Measurements from ENCODE around the gene AATK.

The AATK gene

DNA sequence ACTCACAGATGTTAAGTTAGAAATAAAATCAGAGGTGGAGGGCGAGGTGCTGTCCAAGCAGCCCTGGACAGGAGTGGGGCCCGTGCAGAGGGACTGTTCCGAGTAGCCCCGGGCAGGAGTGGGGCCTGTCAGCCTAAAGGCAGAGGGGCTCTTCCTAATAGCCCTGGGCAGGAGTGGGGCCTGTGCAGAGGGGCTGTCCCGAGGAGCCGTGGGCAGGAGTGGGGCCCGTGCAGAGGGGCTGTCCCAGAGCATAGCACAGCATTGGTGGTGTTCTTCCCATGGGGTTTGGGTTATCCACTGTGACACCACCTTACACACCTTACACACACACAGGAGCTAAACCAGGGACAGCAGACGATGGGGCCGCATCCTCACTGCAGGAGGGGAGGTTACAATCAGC, 46.3 kb upstream of the AATK start:
- TF ChIP-seq OSR1 (CRISPR knock-in tag; IDR thresholded peaks at IDR 0.05) = no peak
- no peak for TF ChIP-seq TCF4 (CRISPR knock-in tag; IDR thresholded peaks at IDR 0.05; ENCODE audit: borderline replicate concordance)
- no peak for TF ChIP-seq ISL1 (CRISPR knock-in tag; IDR thresholded peaks at IDR 0.05)
- no peak for TF ChIP-seq RARB (CRISPR knock-in tag; IDR thresholded peaks at IDR 0.05)
- no peak for TF ChIP-seq BACH2 (CRISPR knock-in tag; IDR thresholded peaks at IDR 0.05; ENCODE audit: borderline replicate concordance)
- TF ChIP-seq, protein P1, sequence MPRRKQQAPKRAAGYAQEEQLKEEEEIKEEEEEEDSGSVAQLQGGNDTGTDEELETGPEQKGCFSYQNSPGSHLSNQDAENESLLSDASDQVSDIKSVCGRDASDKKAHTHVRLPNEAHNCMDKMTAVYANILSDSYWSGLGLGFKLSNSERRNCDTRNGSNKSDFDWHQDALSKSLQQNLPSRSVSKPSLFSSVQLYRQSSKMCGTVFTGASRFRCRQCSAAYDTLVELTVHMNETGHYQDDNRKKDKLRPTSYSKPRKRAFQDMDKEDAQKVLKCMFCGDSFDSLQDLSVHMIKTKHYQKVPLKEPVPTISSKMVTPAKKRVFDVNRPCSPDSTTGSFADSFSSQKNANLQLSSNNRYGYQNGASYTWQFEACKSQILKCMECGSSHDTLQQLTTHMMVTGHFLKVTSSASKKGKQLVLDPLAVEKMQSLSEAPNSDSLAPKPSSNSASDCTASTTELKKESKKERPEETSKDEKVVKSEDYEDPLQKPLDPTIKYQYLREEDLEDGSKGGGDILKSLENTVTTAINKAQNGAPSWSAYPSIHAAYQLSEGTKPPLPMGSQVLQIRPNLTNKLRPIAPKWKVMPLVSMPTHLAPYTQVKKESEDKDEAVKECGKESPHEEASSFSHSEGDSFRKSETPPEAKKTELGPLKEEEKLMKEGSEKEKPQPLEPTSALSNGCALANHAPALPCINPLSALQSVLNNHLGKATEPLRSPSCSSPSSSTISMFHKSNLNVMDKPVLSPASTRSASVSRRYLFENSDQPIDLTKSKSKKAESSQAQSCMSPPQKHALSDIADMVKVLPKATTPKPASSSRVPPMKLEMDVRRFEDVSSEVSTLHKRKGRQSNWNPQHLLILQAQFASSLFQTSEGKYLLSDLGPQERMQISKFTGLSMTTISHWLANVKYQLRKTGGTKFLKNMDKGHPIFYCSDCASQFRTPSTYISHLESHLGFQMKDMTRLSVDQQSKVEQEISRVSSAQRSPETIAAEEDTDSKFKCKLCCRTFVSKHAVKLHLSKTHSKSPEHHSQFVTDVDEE (CRISPR knock-in tag; IDR thresholded peaks at IDR 0.05) = no peak
- no peak for TF ChIP-seq PPARA (CRISPR knock-in tag; IDR thresholded peaks at IDR 0.05; ENCODE audit: borderline replicate concordance)
- no peak for TF ChIP-seq GLIS3 (CRISPR knock-in tag; IDR thresholded peaks at IDR 0.05)
- TF ChIP-seq, protein P2, sequence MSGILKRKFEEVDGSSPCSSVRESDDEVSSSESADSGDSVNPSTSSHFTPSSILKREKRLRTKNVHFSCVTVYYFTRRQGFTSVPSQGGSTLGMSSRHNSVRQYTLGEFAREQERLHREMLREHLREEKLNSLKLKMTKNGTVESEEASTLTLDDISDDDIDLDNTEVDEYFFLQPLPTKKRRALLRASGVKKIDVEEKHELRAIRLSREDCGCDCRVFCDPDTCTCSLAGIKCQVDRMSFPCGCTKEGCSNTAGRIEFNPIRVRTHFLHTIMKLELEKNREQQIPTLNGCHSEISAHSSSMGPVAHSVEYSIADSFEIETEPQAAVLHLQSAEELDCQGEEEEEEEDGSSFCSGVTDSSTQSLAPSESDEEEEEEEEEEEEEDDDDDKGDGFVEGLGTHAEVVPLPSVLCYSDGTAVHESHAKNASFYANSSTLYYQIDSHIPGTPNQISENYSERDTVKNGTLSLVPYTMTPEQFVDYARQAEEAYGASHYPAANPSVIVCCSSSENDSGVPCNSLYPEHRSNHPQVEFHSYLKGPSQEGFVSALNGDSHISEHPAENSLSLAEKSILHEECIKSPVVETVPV (CRISPR knock-in tag; IDR thresholded peaks at IDR 0.05) = no peak
- no peak for ATAC-seq

DNA sequence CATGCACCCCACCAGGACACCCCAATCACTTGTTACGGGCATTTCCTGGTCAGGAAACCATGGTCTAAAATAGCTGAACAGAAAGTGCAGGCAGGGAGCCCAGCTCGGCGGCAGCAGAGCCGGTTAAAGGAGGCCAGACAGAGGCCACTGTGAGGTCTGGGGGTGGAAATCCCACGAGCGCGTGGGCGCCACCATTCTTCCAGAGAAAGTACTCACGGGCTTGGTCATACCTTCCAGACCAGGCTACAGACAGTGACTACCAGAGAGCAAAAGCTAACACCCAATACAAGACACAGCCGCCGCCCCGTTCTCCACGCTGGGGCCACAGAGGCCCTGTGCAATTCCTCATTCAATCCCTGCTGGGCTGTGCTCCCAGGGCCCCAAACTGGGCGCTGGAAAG, 44.8 kb upstream of the AATK start:
- TF ChIP-seq CSDC2 (CRISPR knock-in tag; IDR thresholded peaks at IDR 0.05) = no peak
- TF ChIP-seq, protein P3, sequence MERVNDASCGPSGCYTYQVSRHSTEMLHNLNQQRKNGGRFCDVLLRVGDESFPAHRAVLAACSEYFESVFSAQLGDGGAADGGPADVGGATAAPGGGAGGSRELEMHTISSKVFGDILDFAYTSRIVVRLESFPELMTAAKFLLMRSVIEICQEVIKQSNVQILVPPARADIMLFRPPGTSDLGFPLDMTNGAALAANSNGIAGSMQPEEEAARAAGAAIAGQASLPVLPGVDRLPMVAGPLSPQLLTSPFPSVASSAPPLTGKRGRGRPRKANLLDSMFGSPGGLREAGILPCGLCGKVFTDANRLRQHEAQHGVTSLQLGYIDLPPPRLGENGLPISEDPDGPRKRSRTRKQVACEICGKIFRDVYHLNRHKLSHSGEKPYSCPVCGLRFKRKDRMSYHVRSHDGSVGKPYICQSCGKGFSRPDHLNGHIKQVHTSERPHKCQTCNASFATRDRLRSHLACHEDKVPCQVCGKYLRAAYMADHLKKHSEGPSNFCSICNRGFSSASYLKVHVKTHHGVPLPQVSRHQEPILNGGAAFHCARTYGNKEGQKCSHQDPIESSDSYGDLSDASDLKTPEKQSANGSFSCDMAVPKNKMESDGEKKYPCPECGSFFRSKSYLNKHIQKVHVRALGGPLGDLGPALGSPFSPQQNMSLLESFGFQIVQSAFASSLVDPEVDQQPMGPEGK (CRISPR knock-in tag; IDR thresholded peaks at IDR 0.05; ENCODE audit: borderline replicate concordance) = no peak
- no peak for TF ChIP-seq SNAI2 (CRISPR knock-in tag; IDR thresholded peaks at IDR 0.05)
- no peak for TF ChIP-seq OSR1 (CRISPR knock-in tag; IDR thresholded peaks at IDR 0.05)
- ATAC-seq = no peak

DNA sequence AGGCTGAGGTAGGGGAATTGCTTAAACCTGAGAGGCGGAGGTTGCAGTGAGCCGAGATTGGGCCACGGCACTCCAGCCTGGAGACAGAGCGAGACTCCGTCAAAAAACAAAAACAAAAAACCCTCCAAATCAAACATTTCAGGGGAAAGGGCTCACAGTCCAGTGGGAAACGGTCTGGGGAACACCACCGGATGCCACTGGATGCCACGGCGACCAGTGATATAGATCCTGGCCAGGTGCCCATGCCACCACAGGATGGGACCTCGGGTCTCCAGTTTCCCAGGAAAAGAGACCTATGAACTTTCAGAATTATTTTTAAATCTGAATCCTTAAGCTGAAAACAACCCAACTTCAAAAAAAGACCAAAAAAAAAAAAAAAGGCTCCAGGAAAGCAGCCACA, 44.4 kb upstream of the AATK start:
- ATAC-seq = no peak

DNA sequence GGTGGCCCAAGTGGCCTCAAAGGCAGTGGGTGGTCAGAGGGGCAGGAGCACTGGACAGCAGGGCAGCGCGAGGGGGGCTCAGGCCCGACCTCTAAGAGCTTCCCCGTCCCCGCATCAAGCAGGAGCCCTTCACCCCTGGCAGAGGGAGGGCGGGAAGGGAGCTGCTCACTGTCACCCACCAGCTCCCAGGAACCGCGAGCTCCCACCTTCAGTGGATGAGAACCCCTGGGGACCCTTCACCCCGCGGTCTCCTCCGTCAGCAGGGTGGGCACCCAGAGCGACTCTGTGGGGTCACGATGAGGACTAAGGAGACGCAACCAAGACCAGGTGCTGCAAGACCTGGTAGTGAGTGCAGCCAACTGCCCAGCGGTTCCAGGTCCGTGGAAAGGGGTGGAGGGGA, 43.1 kb upstream of the AATK start:
- ATAC-seq = no peak
- TF ChIP-seq ARNTL (CRISPR knock-in tag; IDR thresholded peaks at IDR 0.05; ENCODE audit: borderline replicate concordance, low read depth) = no peak
- no peak for TF ChIP-seq BACH2 (CRISPR knock-in tag; IDR thresholded peaks at IDR 0.05; ENCODE audit: borderline replicate concordance)
- TF ChIP-seq ZC3H10 (CRISPR knock-in tag; IDR thresholded peaks at IDR 0.05) = no peak
- no peak for TF ChIP-seq ZFP3 (CRISPR knock-in tag; IDR thresholded peaks at IDR 0.05)
- no peak for TF ChIP-seq OSR1 (CRISPR knock-in tag; IDR thresholded peaks at IDR 0.05)

More for the DNA sequence above, 44.4 kb upstream of the AATK start:
- no peak for TF ChIP-seq ZNF70 (CRISPR knock-in tag; IDR thresholded peaks at IDR 0.05)
- TF ChIP-seq TOX (CRISPR knock-in tag; IDR thresholded peaks at IDR 0.05; ENCODE audit: borderline replicate concordance) = no peak
- TF ChIP-seq, protein P4, sequence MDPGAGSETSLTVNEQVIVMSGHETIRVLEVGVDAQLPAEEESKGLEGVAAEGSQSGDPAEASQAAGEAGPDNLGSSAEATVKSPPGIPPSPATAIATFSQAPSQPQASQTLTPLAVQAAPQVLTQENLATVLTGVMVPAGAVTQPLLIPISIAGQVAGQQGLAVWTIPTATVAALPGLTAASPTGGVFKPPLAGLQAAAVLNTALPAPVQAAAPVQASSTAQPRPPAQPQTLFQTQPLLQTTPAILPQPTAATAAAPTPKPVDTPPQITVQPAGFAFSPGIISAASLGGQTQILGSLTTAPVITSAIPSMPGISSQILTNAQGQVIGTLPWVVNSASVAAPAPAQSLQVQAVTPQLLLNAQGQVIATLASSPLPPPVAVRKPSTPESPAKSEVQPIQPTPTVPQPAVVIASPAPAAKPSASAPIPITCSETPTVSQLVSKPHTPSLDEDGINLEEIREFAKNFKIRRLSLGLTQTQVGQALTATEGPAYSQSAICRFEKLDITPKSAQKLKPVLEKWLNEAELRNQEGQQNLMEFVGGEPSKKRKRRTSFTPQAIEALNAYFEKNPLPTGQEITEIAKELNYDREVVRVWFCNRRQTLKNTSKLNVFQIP (CRISPR knock-in tag; IDR thresholded peaks at IDR 0.05; ENCODE audit: borderline replicate concordance, low read depth) = no peak
- no peak for TF ChIP-seq ZNF565 (CRISPR knock-in tag; conservative IDR thresholded peaks at IDR 0.05; ENCODE audit: low read depth)
- no peak for TF ChIP-seq OSR1 (CRISPR knock-in tag; IDR thresholded peaks at IDR 0.05)
- no peak for TF ChIP-seq ESRRG (CRISPR knock-in tag; IDR thresholded peaks at IDR 0.05)
- no peak for TF ChIP-seq GLIS3 (CRISPR knock-in tag; IDR thresholded peaks at IDR 0.05)
- TF ChIP-seq, protein P5, sequence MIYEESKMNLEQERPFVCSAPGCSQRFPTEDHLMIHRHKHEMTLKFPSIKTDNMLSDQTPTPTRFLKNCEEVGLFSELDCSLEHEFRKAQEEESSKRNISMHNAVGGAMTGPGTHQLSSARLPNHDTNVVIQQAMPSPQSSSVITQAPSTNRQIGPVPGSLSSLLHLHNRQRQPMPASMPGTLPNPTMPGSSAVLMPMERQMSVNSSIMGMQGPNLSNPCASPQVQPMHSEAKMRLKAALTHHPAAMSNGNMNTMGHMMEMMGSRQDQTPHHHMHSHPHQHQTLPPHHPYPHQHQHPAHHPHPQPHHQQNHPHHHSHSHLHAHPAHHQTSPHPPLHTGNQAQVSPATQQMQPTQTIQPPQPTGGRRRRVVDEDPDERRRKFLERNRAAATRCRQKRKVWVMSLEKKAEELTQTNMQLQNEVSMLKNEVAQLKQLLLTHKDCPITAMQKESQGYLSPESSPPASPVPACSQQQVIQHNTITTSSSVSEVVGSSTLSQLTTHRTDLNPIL (CRISPR knock-in tag; IDR thresholded peaks at IDR 0.05; ENCODE audit: low read depth) = no peak
- no peak for TF ChIP-seq ZC3H10 (CRISPR knock-in tag; IDR thresholded peaks at IDR 0.05)
- TF ChIP-seq ZNF8 (CRISPR knock-in tag; IDR thresholded peaks at IDR 0.05) = no peak
- TF ChIP-seq CSDC2 (CRISPR knock-in tag; IDR thresholded peaks at IDR 0.05) = no peak
- no peak for TF ChIP-seq BACH2 (CRISPR knock-in tag; IDR thresholded peaks at IDR 0.05; ENCODE audit: borderline replicate concordance)
- TF ChIP-seq RARB (CRISPR knock-in tag; IDR thresholded peaks at IDR 0.05) = no peak
- TF ChIP-seq ISL1 (CRISPR knock-in tag; IDR thresholded peaks at IDR 0.05) = no peak
- TF ChIP-seq ARNTL (CRISPR knock-in tag; IDR thresholded peaks at IDR 0.05; ENCODE audit: borderline replicate concordance, low read depth) = no peak
- TF ChIP-seq ZFP3 (CRISPR knock-in tag; IDR thresholded peaks at IDR 0.05) = no peak

All from SK-N-SH treated with all-trans-retinoic acid at 6 μM for 48 hours (cell line).